ACC112 (cell line): Measurements from ENCODE around the gene CELA2A.
"Not testable (repeated sequence)": the region's sequence is repeated elsewhere in the genome, so short reads cannot be mapped to it uniquely, and the experiment has no call there.

ENCODE experiments used
- H2AFZ ChIP-seq: fragments of 200-600 bp; sonication (generic); one replicate; pipeline ENCODE4 v1.6.0; 2017; ENCODE audit warnings: antibody characterized with exemption, low read length; ENCODE audit not compliant: unreplicated experiment
- H3K27ac ChIP-seq: fragments of 200-600 bp; sonication (generic); 2 replicates; pipeline ENCODE4 v1.5.1; 2014; ENCODE audit warnings: low read depth, mild to moderate bottlenecking, antibody characterized with exemption, low read length, moderate library complexity
- H3K27me3 ChIP-seq: fragments of 200-600 bp; sonication (generic); 2 replicates; pipeline ENCODE4 v1.6.1; 2014; ENCODE audit warnings: mild to moderate bottlenecking, antibody characterized with exemption, low read length, moderate library complexity, mixed read lengths; ENCODE audit not compliant: insufficient read depth
- H3K36me3 ChIP-seq: fragments of 200-600 bp; sonication (generic); 2 replicates; pipeline ENCODE4 v1.6.1; 2016; ENCODE audit warnings: mild to moderate bottlenecking, antibody characterized with exemption, low read length, moderate library complexity, mixed read lengths; ENCODE audit not compliant: insufficient read depth
- H3K4me1 ChIP-seq: fragments of 200-600 bp; sonication (generic); one replicate; pipeline ENCODE4 v1.6.1; 2016; ENCODE audit warnings: low read length, mixed read lengths; ENCODE audit not compliant: insufficient read depth, unreplicated experiment, control insufficient read depth
- H3K4me3 ChIP-seq: fragments of 200-600 bp; sonication (generic); 2 replicates; pipeline ENCODE4 v1.5.1; 2014; ENCODE audit warnings: mild to moderate bottlenecking, low read depth, low read length
- H3K79me2 ChIP-seq: fragments of 200-600 bp; sonication (generic); one replicate; pipeline ENCODE4 v1.6.0; 2016; ENCODE audit warnings: low read length; ENCODE audit not compliant: control insufficient read depth, unreplicated experiment, insufficient read depth

CELA2A gene

DNA sequence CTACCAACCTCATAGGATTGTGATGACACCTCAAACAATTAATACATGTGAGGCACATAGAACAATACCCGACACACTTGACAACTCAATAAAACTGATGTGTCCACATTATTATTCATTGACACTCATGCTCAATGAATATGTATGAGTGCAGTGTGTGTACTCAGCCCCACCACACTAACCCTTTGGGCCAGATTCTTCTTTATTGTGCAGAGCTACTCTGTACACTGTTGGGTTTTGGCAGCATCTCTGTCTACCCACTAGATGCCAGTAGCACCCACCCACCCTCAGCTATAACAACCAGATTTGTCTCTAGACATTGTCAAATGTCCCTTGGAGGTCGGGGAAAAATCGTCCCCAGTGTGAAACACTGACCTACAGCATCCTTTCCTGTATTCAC, 57.4 kb downstream of the CELA2A start:
- H3K27me3 ChIP-seq = no peaks in the 10 kb centered on the region
- no peaks in the 10 kb centered on the region for H3K79me2 ChIP-seq
- H3K27ac ChIP-seq = no peak overlapping the region
- no peak overlapping the region for H2AFZ ChIP-seq
- H3K4me3 ChIP-seq = no peak overlapping the region
- H3K4me1 ChIP-seq = peaks cover 12% of the 10 kb centered on the region
- no peaks in the 10 kb centered on the region for H3K36me3 ChIP-seq

- not testable (repeated sequence) for H3K36me3 ChIP-seq, H2AFZ ChIP-seq, H3K79me2 ChIP-seq, H3K27me3 ChIP-seq, H3K4me3 ChIP-seq, H3K27ac ChIP-seq
- peaks cover 12% of the 10 kb centered on the region for H3K4me1 ChIP-seq
Measured at GRCh38 chr1:15514557-15514956, 58.0 kb downstream of the CELA2A start.

GRCh38 chr1:15515022-15515663, 58.6 kb downstream of the CELA2A start:
- Histone ChIP-seq H3K4me3 (no peak overlapping the region), H3K27me3 (no peaks in the 10 kb centered on the region), H3K4me1 (peaks cover 12% of the 10 kb centered on the region), H3K36me3 (no peaks in the 10 kb centered on the region), H2AFZ (no peak overlapping the region), H3K27ac (no peak overlapping the region), H3K79me2 (no peaks in the 10 kb centered on the region)

- no peaks in the 10 kb centered on the region for H3K79me2 ChIP-seq
- H3K4me1 ChIP-seq = peaks cover 12% of the 10 kb centered on the region
- no peak overlapping the region for H3K4me3 ChIP-seq
- H2AFZ ChIP-seq = no peak overlapping the region
- no peak overlapping the region for H3K27ac ChIP-seq
- H3K27me3 ChIP-seq = no peaks in the 10 kb centered on the region
- no peaks in the 10 kb centered on the region for H3K36me3 ChIP-seq
Measured at GRCh38 chr1:15519625-15520024, 63.1 kb downstream of the CELA2A start.

- H3K4me3 ChIP-seq, H3K27me3 ChIP-seq, H3K27ac ChIP-seq, H3K79me2 ChIP-seq, H2AFZ ChIP-seq, H3K36me3 ChIP-seq: not testable (repeated sequence)
- peaks cover 11% of the 10 kb centered on the region for H3K4me1 ChIP-seq
Measured at GRCh38 chr1:15521206-15521906, 64.8 kb downstream of the CELA2A start.
